Measurements from ENCODE around the gene TLL2. TPM values are rescaled to one million over a fixed set of nuclear protein-coding genes. Genes with fewer than 3 reads are reported as not detected.

Gene TLL2
- total and polyA plus RNA-seq, 9 of the 15 experiments (the other 6 are each of a cell fraction or from before 2014, with no cell fraction given): 0.09 TPM; not detected in 8

GRCh38 chr10:96493871-96494525 is 19.7 kb downstream of the TLL2 start:
- DNase-seq (ENCODE audit: extremely low read depth in 1 of 4, low spot score in 3 of 4) (no peak), FAIRE-seq (no peak), ATAC-seq (no peak)
- no peak overlapping the region for H3K27ac ChIP-seq (ENCODE audit: extremely low read depth, low read depth, low read length)
- no peaks in the 10 kb centered on the region for H3K9me1 ChIP-seq (ENCODE audit: control insufficient read depth, insufficient read depth, low read length)
- no peaks in the 10 kb centered on the region for H3K36me3 ChIP-seq (ENCODE audit: control insufficient read depth, insufficient read depth, low read length)
- 0 out of 2 replicates have a peak, but pooled peaks cover 3% of the 10 kb centered on the region for H4K20me1 ChIP-seq (replicated peaks; ENCODE audit: control insufficient read depth, insufficient read depth, low read length)
- in situ Hi-C loops (cut with MboI): no loop called here
- ChIA-PET CTCF (ENCODE audit: low intra/inter-chr PET ratio) (no interaction called here), POLR2A (no interaction called here)
- H3K9me3 ChIP-seq (replicated peaks; ENCODE audit: control insufficient read depth, insufficient read depth, low read depth, low read length): no peaks in the 10 kb centered on the region
- H3K27me3 ChIP-seq (ENCODE audit: control insufficient read depth in 2 of 2, insufficient read depth in 2 of 2, low read length in 2 of 2): peaks cover 0 to 43% of the 10 kb centered on the region in 2 experiments; a peak in 3 of 5 replicates
- H3K4me3 ChIP-seq: no peak overlapping the region
- WGBS (ENCODE audit: insufficient coverage, low coverage, missing lambda C conversion rate): under 1% methylated on average over 11 of the region's 12 CpGs
- no peak overlapping the region for H3K9ac ChIP-seq (ENCODE audit: insufficient read depth in 1 of 2, low read depth in 2 of 2, low read length in 2 of 2)
- H3K4me2 ChIP-seq (ENCODE audit: insufficient read depth, low read length): no peak overlapping the region
- no TSS peak for BruUV-seq (replicated peaks)
- no peak overlapping the region for H2AFZ ChIP-seq (ENCODE audit: low read depth, low read length)
- intact Hi-C loops (cut with micrococcal nuclease): no loop called here
- no peaks in the 10 kb centered on the region for H3K4me1 ChIP-seq (replicated peaks in 1 of 2; ENCODE audit: control insufficient read depth in 2 of 2, insufficient read depth in 2 of 2, low read length in 2 of 2)
- H3K79me2 ChIP-seq (ENCODE audit: control insufficient read depth, insufficient read depth, low read length): no peaks in the 10 kb centered on the region
- TF ChIP-seq COPS2 (conservative IDR thresholded peaks at IDR 0.05) (no peak), PCBP1 (IDR thresholded peaks at IDR 0.05; ENCODE audit: low read depth, low read length, poor library complexity, severe bottlenecking) (no peak), MXD1 (CRISPR knock-in tag; IDR thresholded peaks at IDR 0.05; ENCODE audit: borderline replicate concordance, poor library complexity, severe bottlenecking) (no peak), NFIX (CRISPR knock-in tag; IDR thresholded peaks at IDR 0.05; ENCODE audit: low read depth) (no peak), SFPQ (IDR thresholded peaks at IDR 0.05; ENCODE audit: low read depth, low read length) (no peak), ZNF224 (CRISPR knock-in tag; IDR thresholded peaks at IDR 0.05) (no peak), SMARCE1 (IDR thresholded peaks at IDR 0.05) (no peak)
- TF ChIP-seq, protein P1, sequence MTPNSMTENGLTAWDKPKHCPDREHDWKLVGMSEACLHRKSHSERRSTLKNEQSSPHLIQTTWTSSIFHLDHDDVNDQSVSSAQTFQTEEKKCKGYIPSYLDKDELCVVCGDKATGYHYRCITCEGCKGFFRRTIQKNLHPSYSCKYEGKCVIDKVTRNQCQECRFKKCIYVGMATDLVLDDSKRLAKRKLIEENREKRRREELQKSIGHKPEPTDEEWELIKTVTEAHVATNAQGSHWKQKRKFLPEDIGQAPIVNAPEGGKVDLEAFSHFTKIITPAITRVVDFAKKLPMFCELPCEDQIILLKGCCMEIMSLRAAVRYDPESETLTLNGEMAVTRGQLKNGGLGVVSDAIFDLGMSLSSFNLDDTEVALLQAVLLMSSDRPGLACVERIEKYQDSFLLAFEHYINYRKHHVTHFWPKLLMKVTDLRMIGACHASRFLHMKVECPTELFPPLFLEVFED (CRISPR knock-in tag; conservative IDR thresholded peaks at IDR 0.05): no peak
- TF ChIP-seq, protein P2, sequence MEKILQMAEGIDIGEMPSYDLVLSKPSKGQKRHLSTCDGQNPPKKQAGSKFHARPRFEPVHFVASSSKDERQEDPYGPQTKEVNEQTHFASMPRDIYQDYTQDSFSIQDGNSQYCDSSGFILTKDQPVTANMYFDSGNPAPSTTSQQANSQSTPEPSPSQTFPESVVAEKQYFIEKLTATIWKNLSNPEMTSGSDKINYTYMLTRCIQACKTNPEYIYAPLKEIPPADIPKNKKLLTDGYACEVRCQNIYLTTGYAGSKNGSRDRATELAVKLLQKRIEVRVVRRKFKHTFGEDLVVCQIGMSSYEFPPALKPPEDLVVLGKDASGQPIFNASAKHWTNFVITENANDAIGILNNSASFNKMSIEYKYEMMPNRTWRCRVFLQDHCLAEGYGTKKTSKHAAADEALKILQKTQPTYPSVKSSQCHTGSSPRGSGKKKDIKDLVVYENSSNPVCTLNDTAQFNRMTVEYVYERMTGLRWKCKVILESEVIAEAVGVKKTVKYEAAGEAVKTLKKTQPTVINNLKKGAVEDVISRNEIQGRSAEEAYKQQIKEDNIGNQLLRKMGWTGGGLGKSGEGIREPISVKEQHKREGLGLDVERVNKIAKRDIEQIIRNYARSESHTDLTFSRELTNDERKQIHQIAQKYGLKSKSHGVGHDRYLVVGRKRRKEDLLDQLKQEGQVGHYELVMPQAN (IDR thresholded peaks at IDR 0.05; ENCODE audit: borderline replicate concordance): no peak

All from K562 (cell line).